Suppressor macrophage treated with lipopolysaccharide for 1 hour (primary cell): ENCODE measurements around the gene ADGRA1.
"Not testable (repeated sequence)": the region's sequence is repeated elsewhere in the genome, so short reads cannot be mapped to it uniquely, and the experiment has no call there.

ENCODE experiments used
- DNase-seq, 3 donors: peaks; one replicate each; pipeline ENCODE4 v3.0.0-alpha.2; 2020 to 2022

Gene ADGRA1

GRCh38 chr10:133164816-133165555 is 77.3 kb downstream of the ADGRA1 start:
- DNase-seq: no peak

- DNase-seq: no peak
These were observed 78.1 kb downstream of the ADGRA1 start for GRCh38 chr10:133165556-133166503.

DNA sequence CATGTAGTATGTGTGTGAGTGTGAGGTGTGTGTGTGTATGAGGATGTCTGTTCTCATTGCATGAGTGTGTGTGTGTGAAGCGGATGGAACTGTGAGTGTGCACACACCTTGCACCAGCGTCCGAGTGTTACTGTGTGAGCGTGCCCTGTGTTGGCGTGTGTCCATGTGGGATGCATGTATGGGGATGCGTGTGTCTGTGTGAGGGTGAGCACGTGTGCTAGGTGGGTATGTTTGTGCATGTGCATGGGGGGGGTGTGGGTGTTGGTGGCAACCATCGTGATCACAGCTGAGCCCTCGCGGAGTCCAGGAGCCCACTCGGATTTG is 78.7 kb downstream of the ADGRA1 start:
- DNase-seq: no peak

DNA sequence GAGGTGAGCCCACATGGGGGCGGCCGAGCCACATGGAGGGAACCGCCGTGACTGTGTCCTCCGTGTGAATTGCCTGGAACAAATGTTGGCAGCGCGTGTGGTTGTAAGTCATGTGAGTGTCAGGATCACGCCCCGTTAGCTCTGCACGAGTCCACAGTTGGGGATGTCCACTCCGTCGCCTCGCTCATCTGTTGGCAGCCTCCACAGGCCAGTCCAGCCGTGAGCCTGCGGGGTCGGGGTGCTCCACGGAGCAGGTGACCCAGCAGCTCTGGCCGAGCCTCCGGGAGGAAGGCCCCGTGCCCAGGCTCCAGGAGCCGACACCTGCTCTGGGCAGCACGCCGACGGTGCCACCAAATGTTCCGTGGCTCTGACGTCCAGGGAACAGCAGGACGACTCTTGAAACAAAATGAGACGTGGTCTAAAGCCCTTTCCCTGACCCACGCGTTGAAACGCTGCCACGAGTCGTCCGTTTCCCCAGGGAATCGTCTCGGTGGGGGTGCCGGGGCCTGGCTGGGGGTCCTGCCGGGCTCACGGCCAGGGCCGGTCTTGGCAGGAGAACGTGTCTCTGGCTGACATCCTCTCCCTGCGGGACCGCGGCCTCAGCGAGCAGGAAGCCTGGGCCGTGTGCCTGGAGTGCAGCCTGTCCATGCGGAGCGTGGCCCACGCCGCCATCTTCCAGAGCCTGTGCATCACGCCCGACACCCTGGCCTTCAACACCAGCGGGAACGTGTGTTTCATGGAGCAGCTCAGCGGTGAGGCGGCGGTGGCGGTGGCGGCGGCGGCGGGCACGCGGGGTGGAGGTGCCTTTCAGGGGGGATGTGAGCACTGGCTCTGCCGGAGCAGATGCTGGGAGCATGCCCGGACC is 79.3 kb downstream of the ADGRA1 start:
- no peak for DNase-seq

DNA sequence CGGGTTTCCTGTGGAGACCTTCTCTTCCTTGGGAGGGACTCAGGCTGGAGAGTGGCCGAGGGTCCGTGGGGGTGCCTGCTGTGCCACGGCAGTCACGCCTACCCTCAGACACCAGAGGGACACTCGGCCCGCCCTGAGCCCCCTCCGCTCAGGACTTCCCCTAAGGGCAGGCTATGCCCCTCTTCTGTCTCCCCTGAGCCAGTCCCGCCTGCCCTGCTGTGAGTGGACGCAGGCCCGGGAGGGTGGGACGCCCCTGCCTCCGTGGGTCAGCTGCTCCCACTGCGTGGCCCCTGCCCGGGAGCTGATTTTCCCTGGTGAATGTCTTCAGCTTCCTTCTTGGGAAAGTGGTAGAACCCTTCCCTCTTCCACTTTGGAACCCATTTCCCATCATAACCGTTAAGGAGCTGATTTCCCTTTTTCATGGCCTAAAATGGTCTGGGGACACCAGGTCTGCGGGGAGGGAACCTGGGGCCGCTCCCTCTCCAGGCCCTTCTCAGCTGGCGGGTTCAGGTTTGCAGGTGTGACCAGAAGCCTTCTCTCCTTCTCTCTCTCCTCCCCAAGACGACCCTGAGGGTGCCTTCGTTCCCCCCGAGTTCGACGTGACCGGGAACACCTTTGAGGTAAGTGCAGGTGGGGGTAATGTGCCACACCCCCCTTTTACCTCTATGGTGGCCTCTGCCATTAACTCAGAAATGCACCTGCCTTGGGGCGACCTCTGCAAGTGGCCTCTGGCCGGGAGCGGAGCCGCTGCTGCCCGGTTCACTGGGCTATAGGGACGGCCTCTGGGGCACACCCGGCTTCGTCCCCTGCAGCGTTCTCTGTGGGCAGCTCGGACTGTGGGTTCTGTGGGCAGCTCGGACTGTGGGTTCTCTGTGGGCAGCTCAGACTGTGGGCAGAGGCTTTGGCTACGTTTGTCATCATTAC is 80.2 kb downstream of the ADGRA1 start:
- no peak for DNase-seq

DNA sequence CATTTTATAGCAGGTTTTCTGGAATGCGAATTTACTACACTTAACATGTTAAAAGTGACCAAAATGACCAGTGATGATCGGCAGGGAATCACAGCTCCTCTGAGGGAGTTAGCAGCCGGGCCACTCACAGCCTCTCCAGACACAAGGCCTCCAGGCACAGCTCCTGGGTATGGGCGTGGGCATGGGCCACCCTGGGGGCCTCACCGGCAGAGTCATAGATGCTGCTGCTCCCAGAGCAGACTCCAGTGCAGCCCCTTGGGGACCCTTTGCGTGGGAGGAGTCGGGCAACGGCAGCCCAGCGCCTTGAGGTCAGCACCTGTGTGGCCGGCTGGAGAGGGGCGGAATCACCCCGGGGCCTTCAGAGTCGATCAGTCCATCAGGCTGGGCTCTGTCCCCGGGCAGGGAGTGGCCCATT is 80.9 kb downstream of the ADGRA1 start:
- no peak for DNase-seq

DNA sequence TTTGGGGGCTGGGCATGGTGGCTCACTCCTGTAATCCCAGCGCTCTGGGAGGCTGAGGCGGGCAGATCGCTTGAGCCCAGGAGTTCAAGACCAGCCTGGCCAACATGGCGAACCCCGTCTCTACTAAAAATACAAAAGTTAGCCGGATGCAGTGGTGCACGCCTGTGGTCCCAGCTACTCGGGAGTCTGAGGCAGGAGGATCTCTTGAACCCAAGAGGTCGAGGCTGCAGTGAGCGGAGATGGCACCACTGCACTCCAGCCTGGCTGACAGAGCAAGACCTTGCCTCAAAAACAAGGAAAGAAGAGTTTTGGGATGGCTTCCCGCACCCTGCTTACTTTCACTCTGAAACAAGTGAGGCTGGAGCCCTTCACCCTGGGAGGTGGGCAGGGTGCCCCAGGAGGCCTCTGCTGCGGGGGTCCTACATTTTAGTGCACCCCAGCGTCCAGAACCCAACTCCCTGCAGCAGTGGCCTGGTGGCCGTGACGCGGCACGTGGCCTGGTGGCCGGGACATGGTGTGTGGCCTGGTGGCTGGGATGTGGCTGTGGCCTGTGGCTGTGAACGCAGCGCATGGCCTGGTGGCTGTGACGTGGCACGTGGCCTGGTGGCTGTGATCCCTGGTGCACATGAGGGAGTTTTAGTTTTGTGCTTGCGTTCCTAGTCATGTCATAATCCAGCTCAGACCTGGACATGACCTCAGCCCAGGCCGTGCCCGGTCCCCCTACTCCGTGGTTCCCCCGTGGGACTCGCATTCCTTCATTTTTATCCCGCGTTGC is 81.6 kb downstream of the ADGRA1 start:
- no peak for DNase-seq

GRCh38 chr10:133170092-133170491 is 82.4 kb downstream of the ADGRA1 start:
- no peak for DNase-seq

GRCh38 chr10:133173860-133174640 is 86.3 kb downstream of the ADGRA1 start:
- peak; percentile 69 to 72 (median 71) for DNase-seq

DNA sequence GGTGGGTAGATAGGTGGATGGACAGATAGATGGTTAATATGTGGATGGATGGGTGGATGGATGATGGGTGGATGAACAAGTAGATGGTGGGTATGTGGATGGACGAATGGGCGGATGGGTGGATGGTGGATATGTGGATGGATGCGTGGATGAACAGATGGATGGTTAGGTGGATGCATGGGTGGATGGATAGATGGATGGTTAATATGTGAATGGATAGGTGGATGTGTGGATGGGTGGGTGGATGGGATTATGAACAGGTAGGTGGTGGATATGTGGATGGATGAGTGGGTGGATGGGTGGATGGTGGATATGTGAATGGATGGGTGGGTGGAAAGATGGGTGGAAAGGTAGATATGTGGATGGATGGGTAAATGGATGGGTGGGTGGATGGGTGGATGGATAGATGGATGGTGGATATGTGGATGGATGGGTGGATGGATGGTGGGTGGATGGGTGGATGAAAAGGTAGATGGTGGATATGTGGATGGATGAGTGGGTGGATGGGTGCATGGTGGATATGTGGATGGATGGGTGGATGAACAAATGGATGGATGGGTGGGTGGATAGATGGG is 87.1 kb downstream of the ADGRA1 start:
- no peak for DNase-seq

DNA sequence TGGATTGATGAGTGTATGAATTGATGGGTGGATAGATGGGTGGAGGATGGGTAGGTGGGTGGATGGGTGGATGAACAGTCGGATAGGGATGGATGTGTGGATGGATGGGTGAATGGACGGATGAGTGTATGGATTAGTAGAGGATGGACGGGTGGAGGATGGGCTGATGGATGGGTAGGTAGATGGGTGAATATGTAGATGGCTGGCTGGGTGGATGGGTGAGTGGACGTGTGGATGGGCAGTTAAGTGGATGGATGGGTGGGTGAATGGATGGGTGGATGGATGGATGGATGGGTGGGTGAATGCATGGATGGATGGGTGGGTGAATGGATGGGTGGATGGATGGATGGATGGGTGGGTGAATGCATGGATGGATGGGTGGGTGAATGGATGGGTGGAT is 87.9 kb downstream of the ADGRA1 start:
- DNase-seq: not testable (repeated sequence)

GRCh38 chr10:133176546-133176945 is 88.8 kb downstream of the ADGRA1 start:
- DNase-seq: no peak

DNA sequence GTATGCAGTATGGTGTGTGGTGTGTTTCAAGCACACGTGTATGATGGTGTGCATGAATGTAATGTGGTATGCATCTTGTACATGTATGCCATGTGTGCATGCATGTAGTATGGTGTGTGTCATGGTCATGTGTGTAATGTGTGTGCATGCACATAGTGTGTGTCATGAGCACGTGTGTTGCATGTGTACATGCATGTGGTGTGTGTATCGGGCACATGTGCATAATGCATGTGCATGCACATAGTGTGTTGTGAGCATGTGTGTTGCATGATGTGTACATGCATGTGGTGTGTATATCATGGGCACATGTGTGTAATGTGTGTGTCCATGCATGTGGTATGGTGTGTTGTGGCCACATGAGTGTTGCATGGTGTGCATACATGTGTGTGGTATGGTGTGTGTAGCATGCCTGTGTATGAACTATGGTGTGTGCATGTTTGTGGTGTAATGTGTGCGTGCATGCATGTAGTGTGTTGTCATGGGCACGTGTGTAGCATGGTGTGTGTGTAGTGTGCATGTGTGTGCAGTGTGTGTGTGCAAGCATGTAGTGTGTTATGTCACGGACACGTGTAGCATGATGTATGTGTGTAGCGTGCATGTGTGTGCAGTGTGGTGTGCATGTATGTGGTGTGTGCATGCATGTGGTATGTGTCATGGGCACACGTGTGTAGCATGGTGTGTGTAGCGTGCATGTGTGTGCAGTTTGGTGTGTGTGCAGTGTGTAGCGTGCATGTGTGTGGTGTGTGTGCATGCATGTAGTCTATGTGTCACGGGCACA is 89.8 kb downstream of the ADGRA1 start:
- DNase-seq: no peak

- DNase-seq: no peak
These were observed 90.8 kb downstream of the ADGRA1 start for GRCh38 chr10:133178357-133179127.

DNA sequence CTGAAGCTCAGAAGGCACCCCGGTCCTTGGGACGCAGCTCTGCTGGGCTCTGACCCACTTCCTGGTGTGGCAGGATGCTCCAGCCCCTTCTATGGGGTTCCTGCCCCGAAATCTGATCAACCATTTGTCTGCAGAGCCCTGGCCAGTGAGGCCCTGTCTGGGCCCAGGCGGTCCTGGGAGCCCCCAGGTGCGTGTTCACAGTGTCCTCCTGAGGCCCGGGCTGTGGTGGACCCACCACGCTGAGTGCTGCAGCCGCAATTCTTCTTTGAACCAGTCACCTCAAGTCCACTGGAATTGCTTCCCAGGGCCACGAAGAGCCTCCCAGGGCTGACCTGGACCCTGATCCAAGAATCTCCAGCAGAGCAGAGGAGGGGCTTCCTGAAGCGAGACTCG is 91.4 kb downstream of the ADGRA1 start:
- DNase-seq: no peak

GRCh38 chr10:133179651-133180050 is 91.9 kb downstream of the ADGRA1 start:
- DNase-seq: no peak

DNA sequence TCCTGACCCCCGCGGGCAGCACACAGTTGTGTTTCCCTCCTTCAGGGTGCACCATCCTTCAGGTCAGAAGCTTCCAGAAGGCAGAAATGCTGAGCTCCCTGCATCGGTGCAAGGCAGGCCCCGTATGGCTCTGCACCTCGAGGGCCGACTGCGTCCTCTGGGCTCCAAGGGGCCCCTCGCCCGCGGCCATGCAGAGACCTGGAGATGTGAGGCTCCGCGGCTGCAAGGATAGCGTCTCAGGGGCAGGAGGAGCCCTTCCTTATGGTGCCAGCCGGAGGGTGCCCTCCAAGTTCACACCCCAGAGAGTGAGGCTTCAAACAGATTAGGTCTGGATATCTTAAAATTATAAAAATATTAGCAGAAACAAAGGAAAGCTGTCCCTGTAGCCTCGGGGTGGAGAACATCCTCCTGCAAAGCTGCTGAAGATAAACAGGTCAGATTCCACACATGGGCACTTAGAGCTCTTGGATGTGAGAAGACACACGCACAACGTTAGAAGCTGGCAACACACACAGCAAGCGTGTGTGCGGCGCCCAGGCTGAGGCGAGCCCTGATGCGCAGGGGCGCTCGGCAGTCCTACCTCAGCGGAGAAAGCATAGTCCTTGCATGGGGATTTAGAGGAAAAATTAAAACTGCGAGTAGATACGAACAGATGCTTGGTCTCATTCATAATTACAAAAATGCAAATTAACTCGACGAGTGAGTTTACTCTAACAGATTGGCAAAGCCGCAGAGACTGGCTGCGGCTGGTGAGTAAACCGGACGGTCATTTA is 92.7 kb downstream of the ADGRA1 start:
- DNase-seq: no peak
